ENCODE results near the gene ERC2. TPM values are rescaled to one million over a fixed set of nuclear protein-coding genes. Genes with fewer than 3 reads are reported as not detected.

The ERC2 gene
- total RNA-seq, 1 experiment from 2014 or later, result 6.3 TPM

GRCh38 chr3:55469957-55470526 is 998.2 kb downstream of the ERC2 start:
- H3K4me3 ChIP-seq, result no peak overlapping the region
- no peaks in the 10 kb centered on the region for H3K27me3 ChIP-seq
- no peak for DNase-seq
- H3K36me3 ChIP-seq, result peaks cover 58% of the 10 kb centered on the region
- peaks cover 6% of the 10 kb centered on the region for H3K4me1 ChIP-seq
- H3K9me3 ChIP-seq (replicated peaks), result no peaks in the 10 kb centered on the region
- H3K27ac ChIP-seq, result no peak overlapping the region

GRCh38 chr3:55468251-55468650 is 1000.0 kb downstream of the ERC2 start:
- Histone ChIP-seq H3K27me3 (no peaks in the 10 kb centered on the region), H3K36me3 (peaks cover 49% of the 10 kb centered on the region), H3K27ac (no peak overlapping the region), H3K4me1 (peaks cover 18% of the 10 kb centered on the region), H3K4me3 (no peak overlapping the region), H3K9me3 (replicated peaks) (no peaks in the 10 kb centered on the region)
- DNase-seq, result no peak

GRCh38 chr3:55467099-55467498 is 1001.2 kb downstream of the ERC2 start:
- Histone ChIP-seq H3K27me3 (no peaks in the 10 kb centered on the region), H3K27ac (peak overlapping the region; percentile 16; the same call in 1 of the 2 replicates), H3K36me3 (peaks cover 39% of the 10 kb centered on the region), H3K4me3 (no peak overlapping the region), H3K9me3 (replicated peaks) (no peaks in the 10 kb centered on the region), H3K4me1 (peaks cover 18% of the 10 kb centered on the region)
- no peak for DNase-seq

- Histone ChIP-seq H3K27me3 (no peaks in the 10 kb centered on the region), H3K36me3 (peaks cover 33% of the 10 kb centered on the region), H3K27ac (0 out of 2 replicates have a peak overlapping the region, but pooled peaks have one; percentile 16), H3K9me3 (replicated peaks) (no peaks in the 10 kb centered on the region), H3K4me3 (no peak overlapping the region), H3K4me1 (peaks cover 18% of the 10 kb centered on the region)
- DNase-seq, result no peak
Observed at GRCh38 chr3:55466526-55466925, 1001.7 kb downstream of the ERC2 start.

GRCh38 chr3:55461896-55462295 is 1006.4 kb downstream of the ERC2 start:
- peaks cover 5% of the 10 kb centered on the region; the same call in 1 of the 2 replicates for H3K36me3 ChIP-seq
- DNase-seq, result no peak
- H3K9me3 ChIP-seq (replicated peaks), result no peaks in the 10 kb centered on the region
- H3K27me3 ChIP-seq, result no peaks in the 10 kb centered on the region
- peaks cover 12% of the 10 kb centered on the region for H3K4me1 ChIP-seq
- H3K27ac ChIP-seq, result no peak overlapping the region
- H3K4me3 ChIP-seq, result no peak overlapping the region

GRCh38 chr3:55459838-55460237 is 1008.4 kb downstream of the ERC2 start:
- H3K9me3 ChIP-seq (replicated peaks), result no peaks in the 10 kb centered on the region
- H3K27me3 ChIP-seq, result no peaks in the 10 kb centered on the region
- DNase-seq, result no peak
- peaks cover 12% of the 10 kb centered on the region for H3K4me1 ChIP-seq
- H3K27ac ChIP-seq, result no peak overlapping the region
- no peak overlapping the region for H3K4me3 ChIP-seq
- no peaks in the 10 kb centered on the region for H3K36me3 ChIP-seq

Other genes with a start within 250 kb of the ERC2 start
- gene CCDC66, start 88.7 kb upstream of the ERC2 start, total RNA-seq (2014; rRNA removed; shearing (Covaris generic)), result 26.0 and 39.6 TPM in 2 replicates
- gene TASOR, start 214.8 kb upstream of the ERC2 start, total RNA-seq (2014; rRNA removed; shearing (Covaris generic)), result 56.7 and 63.4 TPM in 2 replicates